CD14-positive monocyte (primary cell): ENCODE measurements around the gene TMEM114. TPM values are rescaled to one million over a fixed set of nuclear protein-coding genes. Genes with fewer than 3 reads are reported as not detected.

Experiments
- DNase-seq, 3 donors: peaks; one replicate each; pipeline ENCODE4 v3.0.0-alpha.2; 2011 to 2022
- H2AFZ ChIP-seq: 2 replicates; pipeline ENCODE4 v1.6.0; 2012; ENCODE audit warnings: mild to moderate bottlenecking, low read depth, low read length, inconsistent platforms; ENCODE audit not compliant: insufficient read depth, poor library complexity, severe bottlenecking
- H3K27ac ChIP-seq, 2 donors: 1 replicate in 1 of 2; 2 replicates in 1 of 2; pipeline ENCODE4 v1.5.1; 2012 to 2013; ENCODE audit warnings: low read length in 2 of 2, control low read depth in 1 of 2, inconsistent platforms in 1 of 2, low read depth in 1 of 2, mild to moderate bottlenecking in 1 of 2
- H3K27me3 ChIP-seq, 2 donors: one replicate each; pipeline versions ENCODE4 v1.6.0 to v1.6.1; 2011 to 2013; ENCODE audit warnings: low read length in 2 of 2; ENCODE audit not compliant: control insufficient read depth in 2 of 2, insufficient read depth in 2 of 2
- H3K36me3 ChIP-seq, 2 donors: replicated peaks in 1 of 2; 1 replicate in 1 of 2; 2 replicates in 1 of 2; pipeline versions ENCODE4 v1.5.1 to v1.6.1; 2012 to 2013; ENCODE audit warnings: low read length in 2 of 2, control low read depth in 1 of 2, inconsistent platforms in 1 of 2, mild to moderate bottlenecking in 1 of 2; ENCODE audit not compliant: insufficient read depth in 2 of 2, control insufficient read depth in 1 of 2
- H3K4me1 ChIP-seq, 2 donors: 1 replicate in 1 of 2; 2 replicates in 1 of 2; pipeline versions ENCODE4 v1.5.1 to v1.6.1; 2012 to 2013; ENCODE audit warnings: low read length in 2 of 2, control low read depth in 1 of 2, inconsistent platforms in 1 of 2, mild to moderate bottlenecking in 1 of 2, moderate library complexity in 1 of 2; ENCODE audit not compliant: insufficient read depth in 2 of 2, control insufficient read depth in 1 of 2
- H3K4me2 ChIP-seq: replicated peaks from 2 replicates; pipeline ENCODE3; 2012; ENCODE audit warnings: low read length, moderate library complexity, mild to moderate bottlenecking; ENCODE audit not compliant: poor library complexity, severe bottlenecking; ENCODE audit errors: extremely low read depth
- H3K4me3 ChIP-seq, 3 experiments: fragments of 200-600 bp in 1 of 3; sonication (generic) in 1 of 3; replicated peaks in 1 of 3; 1 replicate in 2 of 3; 2 replicates in 1 of 3; pipeline ENCODE4 v1.5.1; 2011 to 2013; ENCODE audit warnings: low read length in 3 of 3, mild to moderate bottlenecking in 3 of 3, control low read depth in 2 of 3, low read depth in 2 of 3, inconsistent platforms in 1 of 3, moderate library complexity in 1 of 3
- H3K79me2 ChIP-seq: 2 replicates; pipeline ENCODE4 v1.6.0; 2012; ENCODE audit warnings: mild to moderate bottlenecking, control low read depth, inconsistent platforms, low read length, moderate library complexity; ENCODE audit not compliant: insufficient read depth
- H3K9ac ChIP-seq: 2 replicates; pipeline ENCODE4 v1.6.0; 2017; ENCODE audit warnings: low read length, mild to moderate bottlenecking; ENCODE audit not compliant: insufficient read depth, poor library complexity, severe bottlenecking
- H3K9me3 ChIP-seq, 2 donors: replicated peaks in 1 of 2; 1 replicate in 1 of 2; 2 replicates in 1 of 2; pipeline versions ENCODE4 v1.5.1 to v1.6.1; 2012 to 2013; ENCODE audit warnings: low read length in 2 of 2, control low read depth in 1 of 2; ENCODE audit not compliant: control insufficient read depth in 1 of 2, insufficient read depth in 1 of 2
- H4K20me1 ChIP-seq: 2 replicates; pipeline ENCODE4 v1.6.0; 2012; ENCODE audit warnings: mild to moderate bottlenecking, low read length, control low read depth, moderate library complexity; ENCODE audit not compliant: insufficient read depth
- H3K27ac Mint-ChIP-seq, 7 donors: one replicate each; pipeline ENCODE4 v1.8.0; 2020; ENCODE audit warnings: mild to moderate bottlenecking in 7 of 7, mixed read lengths in 7 of 7, moderate library complexity in 6 of 7, inconsistent platforms in 2 of 7
- H3K27me3 Mint-ChIP-seq, 3 donors: one replicate each; pipeline ENCODE4 v1.8.0; 2021 to 2022; ENCODE audit warnings: low read depth in 3 of 3, mild to moderate bottlenecking in 3 of 3, mixed read lengths in 3 of 3, moderate library complexity in 3 of 3, inconsistent platforms in 1 of 3
- H3K36me3 Mint-ChIP-seq, 2 donors: one replicate each; pipeline ENCODE4 v1.8.0; 2020; ENCODE audit warnings: mixed read lengths in 2 of 2, inconsistent platforms in 1 of 2, mild to moderate bottlenecking in 1 of 2
- H3K4me1 Mint-ChIP-seq: one replicate; pipeline ENCODE4 v1.8.0; 2020; ENCODE audit warnings: mild to moderate bottlenecking, mixed read lengths
- H3K4me3 Mint-ChIP-seq, 2 donors: one replicate each; pipeline ENCODE4 v1.8.0; 2020; ENCODE audit warnings: mild to moderate bottlenecking in 2 of 2, mixed read lengths in 2 of 2, moderate library complexity in 1 of 2
- H3K9me3 Mint-ChIP-seq, 7 donors: one replicate each; pipeline ENCODE4 v1.8.0; 2020 to 2022; ENCODE audit warnings: mixed read lengths in 7 of 7, mild to moderate bottlenecking in 6 of 7, moderate library complexity in 6 of 7, inconsistent platforms in 2 of 7
- CTCF ChIP-seq: fragments of 200-600 bp; IDR thresholded peaks from one replicate; pipeline ENCODE4 v1.8.0; 2022; ENCODE audit warnings: antibody characterized with exemption, mild to moderate bottlenecking
- WGBS: methylation state at CpG from one replicate; pipeline ENCODE4 v1.1.5; 2013; ENCODE audit warnings: missing lambda C conversion rate; ENCODE audit not compliant: insufficient coverage; 5-methylcytosine and 5-hydroxymethylcytosine counted together
- intact Hi-C, 2 donors: fragments of 100-400 bp; cut with micrococcal nuclease; formaldehyde crosslinking; loops; one replicate each; pipeline versions ENCODE4 v1.15.0 to v1.15.1; 2023
- polyA plus RNA-seq, 3 donors: library from polyadenylated mRNA; depleted of rRNA in 1 of 3; unstranded in 2 of 3; stranded (reverse) in 1 of 3; fragments of 300-500 nt in 2 of 3; fragments of >200 nt in 1 of 3; fragmentation: Illumina TruSeq in 2 of 3; gene quantifications; 1 replicate in 2 of 3; 2 replicates in 1 of 3; pipeline ENCODE4 v1.2.3, GENCODE V29; 2012 to 2021

TMEM114 gene
- polyA plus RNA-seq, 3 donors = not detected

GRCh38 chr16:8625491-8626087, 35.3 kb upstream of the TMEM114 start:
- Mint-ChIP-seq H3K27me3 (peaks cover 0 to 4% (median 1%) of the 10 kb centered on the region in 3 donors), H3K4me3 (no peak overlapping the region), H3K9me3 (peaks cover 0 to 3% (median 0%) of the 10 kb centered on the region in 7 donors), H3K36me3 (peaks cover 61 to 65% of the 10 kb centered on the region in 2 donors), H3K4me1 (peaks cover 25% of the 10 kb centered on the region), H3K27ac (peak overlapping the region in 4 of 7 donors; percentile 50 to 79 (median 66))
- Histone ChIP-seq H3K9me3 (no peaks in the 10 kb centered on the region), H3K36me3 (peaks cover 48 to 68% of the 10 kb centered on the region in 2 donors), H3K9ac (no peak overlapping the region), H3K4me1 (peaks cover 12 to 14% of the 10 kb centered on the region in 2 donors), H3K4me3 (no peak overlapping the region), H3K27me3 (peaks cover 0 to 1% of the 10 kb centered on the region in 2 donors), H4K20me1 (no peaks in the 10 kb centered on the region), H2AFZ (no peak overlapping the region), H3K79me2 (peaks cover 64% of the 10 kb centered on the region), H3K27ac (peak overlapping the region in 1 of 2 donors; percentile 53), H3K4me2 (no peak overlapping the region)
- intact Hi-C loops = no loop called here
- 100% methylated on average over 3 of the region's 10 CpGs for WGBS
- no peak for DNase-seq
- no peak for TF ChIP-seq CTCF

GRCh38 chr16:8623634-8624033, 33.3 kb upstream of the TMEM114 start:
- Histone ChIP-seq H3K36me3 (peaks cover 28 to 48% of the 10 kb centered on the region in 2 donors), H3K4me2 (no peak overlapping the region), H3K27me3 (peaks cover 6 to 9% of the 10 kb centered on the region in 2 donors), H3K9me3 (no peaks in the 10 kb centered on the region), H3K4me1 (peaks cover 12 to 13% of the 10 kb centered on the region in 2 donors), H4K20me1 (no peaks in the 10 kb centered on the region), H3K27ac (peak overlapping the region in 1 of 2 donors; percentile 65), H3K4me3 (no peak overlapping the region), H2AFZ (no peak overlapping the region), H3K79me2 (peaks cover 58% of the 10 kb centered on the region), H3K9ac (no peak overlapping the region)
- intact Hi-C loops = no loop called here
- Mint-ChIP-seq H3K4me3 (no peak overlapping the region), H3K27me3 (peaks cover 8 to 17% (median 16%) of the 10 kb centered on the region in 3 donors), H3K9me3 (peaks cover 0 to 3% (median 0%) of the 10 kb centered on the region in 7 donors), H3K4me1 (peaks cover 25% of the 10 kb centered on the region), H3K36me3 (peaks cover 41 to 45% of the 10 kb centered on the region in 2 donors), H3K27ac (peak overlapping the region in 4 of 7 donors; percentile 10 to 48 (median 41))
- no peak for TF ChIP-seq CTCF
- peak in 1 of 3 donors; percentile 23 for DNase-seq
